Thyroid gland (tissue), 4 donors: ENCODE results near the gene NEMF. TPM values are rescaled to one million over a fixed set of nuclear protein-coding genes. Genes with fewer than 3 reads are reported as not detected.
"Not testable (repeated sequence)": the region's sequence is repeated elsewhere in the genome, so short reads cannot be mapped to it uniquely, and the experiment has no call there.

Experiments used
- DNase-seq, 2 donors: peaks; one replicate each; pipeline ENCODE4 v3.0.0-alpha.2; 2019
- H3K27ac ChIP-seq, 3 donors: fragments of 200-600 bp; sonication (generic); 1 replicate in 2 of 3; 2 replicates in 1 of 3; pipeline ENCODE4 v1.5.1; 2016 to 2019; ENCODE audit warnings: mild to moderate bottlenecking in 1 of 3, moderate library complexity in 1 of 3
- H3K27me3 ChIP-seq: fragments of 200-600 bp; sonication (generic); one replicate; pipeline ENCODE4 v1.5.1; 2019
- H3K36me3 ChIP-seq, 2 donors: fragments of 200-600 bp; sonication (generic); one replicate each; pipeline ENCODE4 v1.5.1; 2016 to 2019
- H3K4me1 ChIP-seq, 2 donors: fragments of 200-600 bp; sonication (generic); one replicate each; pipeline ENCODE4 v1.5.1; 2017 to 2019
- H3K4me3 ChIP-seq, 3 donors: fragments of 200-600 bp; sonication (generic); replicated peaks in 1 of 3; 1 replicate in 2 of 3; 2 replicates in 1 of 3; pipeline ENCODE4 v1.5.1; 2016; ENCODE audit warnings: mild to moderate bottlenecking in 1 of 3
- H3K9me3 ChIP-seq: fragments of 200-600 bp; sonication (generic); one replicate; pipeline ENCODE4 v1.5.1; 2017
- POLR2A ChIP-seq, 2 donors: fragments of 450-650 bp; IDR thresholded peaks; one replicate each; pipeline ENCODE4 v1.6.1; 2017; ENCODE audit warnings: antibody characterized with exemption in 2 of 2, mild to moderate bottlenecking in 2 of 2, moderate library complexity in 1 of 2
- WGBS, 2 donors: methylation state at CpG; one replicate each; pipeline ENCODE4 v1.1.5; 2017; 5-methylcytosine and 5-hydroxymethylcytosine counted together
- intact Hi-C: fragments of 100-400 bp; cut with DNase I; formaldehyde crosslinking; loops from one replicate; pipeline ENCODE4 v1.15.1; 2023
- total RNA-seq, 4 donors: library from RNA; depleted of rRNA; stranded (reverse); fragments of >200 nt; gene quantifications; one replicate each; pipeline ENCODE4 v1.2.3, GENCODE V29; 2016
- TF ChIP-seq, protein P1 (sequence below), 6 experiments: fragments of 200-600 bp in 3 of 6; fragments of 450-650 bp in 3 of 6; sonication (generic) in 3 of 6; IDR thresholded peaks; one replicate each; pipeline ENCODE4 v1.5.1; 2016 to 2019; ENCODE audit warnings: antibody characterized with exemption in 6 of 6, mild to moderate bottlenecking in 2 of 6, inconsistent platforms in 1 of 6, moderate library complexity in 1 of 6

The NEMF gene
- total RNA-seq, 4 donors from 2014 or later, result 93.9 to 170 (median 118) TPM

GRCh38 chr14:49774106-49774505, 78.5 kb downstream of the NEMF start:
- WGBS, 2 donors, result 92 to 97% methylated on average over 1 of the region's 1 CpG

DNA sequence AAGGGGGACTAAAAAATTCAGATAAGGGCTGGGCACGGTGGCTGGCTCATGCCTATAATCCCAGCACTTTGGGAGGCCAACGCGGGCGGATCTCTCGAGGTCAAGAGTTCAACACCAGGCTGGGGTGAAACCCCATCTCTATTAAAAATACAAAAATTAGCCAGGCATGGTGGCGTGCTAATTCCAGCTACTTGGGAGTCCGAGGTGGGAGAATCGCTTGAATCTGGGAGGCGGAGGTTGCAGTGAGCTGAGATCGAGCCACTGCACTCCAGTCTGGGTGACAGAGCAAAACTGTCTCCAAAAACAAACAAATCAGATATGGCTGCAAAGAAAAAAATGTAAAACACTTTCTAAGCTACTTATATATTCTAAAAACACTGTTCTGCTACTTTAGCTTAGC, 80.9 kb downstream of the NEMF start:
- H3K9me3 ChIP-seq, H3K4me3 ChIP-seq, H3K27me3 ChIP-seq, intact Hi-C loops, DNase-seq: not testable (repeated sequence)
- H3K27ac ChIP-seq, result peak overlapping the region in 2 of 3 donors; percentile 99
- peaks cover 19 to 43% of the 10 kb centered on the region in 2 donors for H3K4me1 ChIP-seq
- 94 to 95% methylated on average over 10 of the region's 10 CpGs for WGBS, 2 donors
- peaks cover 16 to 20% of the 10 kb centered on the region in 2 donors for H3K36me3 ChIP-seq

More at GRCh38 chr14:49774106-49774505, 78.5 kb downstream of the NEMF start:
- no peaks in the 10 kb centered on the region for H3K9me3 ChIP-seq
- DNase-seq, result peak in 1 of 2 donors; percentile 17
- peaks cover 39 to 43% of the 10 kb centered on the region in 2 donors for H3K36me3 ChIP-seq
- no peak for TF ChIP-seq POLR2A (IDR thresholded peaks at IDR 0.05)
- TF ChIP-seq, protein P1, sequence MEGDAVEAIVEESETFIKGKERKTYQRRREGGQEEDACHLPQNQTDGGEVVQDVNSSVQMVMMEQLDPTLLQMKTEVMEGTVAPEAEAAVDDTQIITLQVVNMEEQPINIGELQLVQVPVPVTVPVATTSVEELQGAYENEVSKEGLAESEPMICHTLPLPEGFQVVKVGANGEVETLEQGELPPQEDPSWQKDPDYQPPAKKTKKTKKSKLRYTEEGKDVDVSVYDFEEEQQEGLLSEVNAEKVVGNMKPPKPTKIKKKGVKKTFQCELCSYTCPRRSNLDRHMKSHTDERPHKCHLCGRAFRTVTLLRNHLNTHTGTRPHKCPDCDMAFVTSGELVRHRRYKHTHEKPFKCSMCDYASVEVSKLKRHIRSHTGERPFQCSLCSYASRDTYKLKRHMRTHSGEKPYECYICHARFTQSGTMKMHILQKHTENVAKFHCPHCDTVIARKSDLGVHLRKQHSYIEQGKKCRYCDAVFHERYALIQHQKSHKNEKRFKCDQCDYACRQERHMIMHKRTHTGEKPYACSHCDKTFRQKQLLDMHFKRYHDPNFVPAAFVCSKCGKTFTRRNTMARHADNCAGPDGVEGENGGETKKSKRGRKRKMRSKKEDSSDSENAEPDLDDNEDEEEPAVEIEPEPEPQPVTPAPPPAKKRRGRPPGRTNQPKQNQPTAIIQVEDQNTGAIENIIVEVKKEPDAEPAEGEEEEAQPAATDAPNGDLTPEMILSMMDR (IDR thresholded peaks at IDR 0.05), result no peak
- H3K27ac ChIP-seq, result peak overlapping the region in 2 of 3 donors; percentile 17 to 29
- intact Hi-C loops, result no loop called here
- peaks cover 19 to 39% of the 10 kb centered on the region in 2 donors for H3K4me1 ChIP-seq
- H3K27me3 ChIP-seq, result no peaks in the 10 kb centered on the region
- H3K4me3 ChIP-seq, result no peak overlapping the region

DNA sequence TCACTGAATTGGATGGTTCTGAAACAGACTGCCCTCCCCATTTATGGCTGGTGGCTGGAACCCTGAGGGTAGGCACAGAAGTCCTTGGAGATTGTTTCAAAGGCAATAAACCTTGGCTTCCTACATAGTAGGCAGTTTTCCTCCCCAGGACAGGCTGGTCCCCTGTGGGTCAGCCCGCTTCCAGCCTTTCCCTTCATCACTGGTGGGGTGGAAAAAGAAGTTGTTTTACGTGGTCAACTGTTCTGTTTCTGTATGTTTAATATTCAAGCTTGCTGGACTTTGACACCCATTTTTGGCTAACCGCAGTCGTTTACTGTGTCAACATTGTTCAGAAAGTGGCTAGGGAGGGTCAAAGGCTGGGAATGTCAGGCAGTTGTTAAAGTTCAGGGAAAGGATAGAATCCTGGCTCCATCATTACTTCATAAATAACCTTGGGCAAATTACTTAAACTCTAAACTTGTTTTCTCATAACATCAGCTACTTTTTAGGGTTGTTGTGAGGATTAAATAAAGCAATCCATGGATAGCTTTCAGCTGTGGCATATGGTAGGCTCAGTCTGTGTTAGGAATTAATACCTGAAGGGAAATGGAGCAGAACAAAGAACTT, 82.3 kb downstream of the NEMF start:
- Histone ChIP-seq H3K27me3 (no peaks in the 10 kb centered on the region), H3K27ac (peak overlapping the region; percentile 99 to 100 (median 99)), H3K4me1 (peaks cover 19 to 40% of the 10 kb centered on the region in 2 donors), H3K9me3 (no peaks in the 10 kb centered on the region), H3K4me3 (no peak overlapping the region), H3K36me3 (peaks cover 5 to 20% of the 10 kb centered on the region in 2 donors)
- DNase-seq, result peak in 1 of 2 donors; percentile 30
- TF ChIP-seq POLR2A (IDR thresholded peaks at IDR 0.05), result peak in 1 of 2 donors; percentile 49
- TF ChIP-seq, protein P1 (IDR thresholded peaks at IDR 0.05), result no peak
- intact Hi-C loops, result no loop called here
- 28 to 45% methylated on average over 4 of the region's 4 CpGs for WGBS, 2 donors

- Histone ChIP-seq H3K36me3 (peaks cover 0 to 14% of the 10 kb centered on the region in 2 donors), H3K27ac (peak overlapping the region; percentile 99 to 100 (median 99)), H3K27me3 (no peaks in the 10 kb centered on the region), H3K9me3 (no peaks in the 10 kb centered on the region), H3K4me1 (peaks cover 19 to 38% of the 10 kb centered on the region in 2 donors), H3K4me3 (peak overlapping the region in 1 of 3 donors; percentile 100)
- WGBS, 2 donors, result 33 to 45% methylated on average over 15 of the region's 15 CpGs
- peak; percentile 61 to 65 for DNase-seq
- intact Hi-C loops, result loop anchor here (5.0 to 10.0 kb wide), 2 partner anchors 75 to 132 kb away; partner anchors contain the start of genes DNAAF2 and KLHDC1
- peak in 1 of 2 donors; percentile 23 for TF ChIP-seq POLR2A (IDR thresholded peaks at IDR 0.05)
- TF ChIP-seq, protein P1 (IDR thresholded peaks at IDR 0.05), result no peak
These were observed 82.9 kb downstream of the NEMF start for GRCh38 chr14:49769581-49770211.

DNA sequence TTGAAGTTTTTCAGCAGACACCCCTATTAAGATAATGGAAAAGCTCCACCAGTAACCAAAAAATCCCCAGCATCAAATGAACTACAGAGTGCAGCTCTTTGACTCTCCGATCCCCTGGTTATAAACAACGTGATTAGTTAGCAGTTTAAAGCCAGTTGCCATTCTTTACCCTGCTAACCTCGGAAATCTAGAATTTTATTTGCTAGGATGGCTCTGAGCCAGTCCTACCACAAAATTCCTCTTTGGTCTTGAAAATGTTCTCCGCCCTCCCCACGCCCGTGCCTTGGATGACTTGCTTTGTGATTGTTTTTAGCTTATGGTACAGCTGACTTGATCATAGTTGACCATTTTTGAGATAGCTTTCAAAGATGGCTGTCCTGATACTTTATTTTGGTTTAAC, 83.4 kb downstream of the NEMF start:
- Histone ChIP-seq H3K27me3 (no peaks in the 10 kb centered on the region), H3K9me3 (no peaks in the 10 kb centered on the region), H3K4me1 (peaks cover 19 to 33% of the 10 kb centered on the region in 2 donors), H3K27ac (peak overlapping the region; percentile 99 to 100 (median 99)), H3K4me3 (peak overlapping the region; percentile 76 to 100 (median 96)), H3K36me3 (peaks cover 0 to 11% of the 10 kb centered on the region in 2 donors)
- DNase-seq, result peak; percentile 46 to 50
- intact Hi-C loops, result loop anchor here (5.0 to 10.0 kb wide), 2 partner anchors 74 to 132 kb away; partner anchors contain the start of genes DNAAF2 and KLHDC1
- no peak for TF ChIP-seq POLR2A (IDR thresholded peaks at IDR 0.05)
- TF ChIP-seq, protein P1 (IDR thresholded peaks at IDR 0.05), result no peak
- WGBS, 2 donors, result 14 to 18% methylated on average over 6 of the region's 6 CpGs
